Peyer's patch (tissue), 4 donors: ENCODE results near the gene CABCOCO1.

Source experiments
- CTCF ChIP-seq, 6 experiments: fragments of 450-650 bp in 4 of 6; fragments of 200-600 bp in 2 of 6; sonication (generic) in 1 of 6; IDR thresholded peaks; one replicate each; pipeline ENCODE4 v1.5.1; 2017 to 2019; ENCODE audit warnings: antibody characterized with exemption in 6 of 6, mild to moderate bottlenecking in 3 of 6, moderate library complexity in 1 of 6
- POLR2A ChIP-seq, 2 donors: fragments of 450-650 bp; IDR thresholded peaks; one replicate each; pipeline ENCODE4 v1.5.1; 2017; ENCODE audit warnings: antibody characterized with exemption in 2 of 2, mild to moderate bottlenecking in 2 of 2, moderate library complexity in 2 of 2

- TF ChIP-seq CTCF (IDR thresholded peaks at IDR 0.05) (no peak), POLR2A (IDR thresholded peaks at IDR 0.05) (no peak)
Measured at GRCh38 chr10:61618388-61618961, 44.3 kb upstream of the CABCOCO1 start.
